Neural progenitor cell (in vitro differentiated cells): ENCODE data around the gene MYL3.

ENCODE experiments used
- EZH2 ChIP-seq: fragments of 200-600 bp; sonication (generic); IDR thresholded peaks from 2 replicates; pipeline ENCODE4 v1.6.1; 2017; ENCODE audit warnings: antibody characterized with exemption, mild to moderate bottlenecking, moderate library complexity
- TF ChIP-seq, protein P1 (sequence below): fragments of 200-600 bp; sonication (generic); IDR thresholded peaks from 2 replicates; pipeline ENCODE4 v1.5.1; 2017; ENCODE audit warnings: antibody characterized with exemption, mild to moderate bottlenecking

DNA sequence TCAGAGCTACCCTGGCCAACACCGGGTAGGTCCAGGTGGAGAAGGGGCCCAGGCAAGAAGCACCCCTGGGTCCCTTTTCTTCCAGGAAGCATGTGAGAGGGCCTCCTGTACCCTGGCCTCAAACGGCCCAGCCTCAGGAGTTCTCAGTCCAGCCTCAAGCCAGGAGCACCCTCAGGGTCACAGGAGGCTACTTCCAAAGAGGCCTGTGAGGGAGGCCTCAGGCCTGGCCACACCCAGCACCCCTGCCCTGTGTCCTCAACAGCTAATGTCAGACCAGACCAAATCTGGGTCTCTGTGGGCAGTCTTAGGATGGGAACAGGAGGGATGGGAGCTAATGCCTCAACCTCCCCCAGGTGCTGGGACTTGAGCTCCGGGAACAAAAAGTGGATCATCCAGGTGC, 37.8 kb upstream of the MYL3 start:
- TF ChIP-seq, protein P1, sequence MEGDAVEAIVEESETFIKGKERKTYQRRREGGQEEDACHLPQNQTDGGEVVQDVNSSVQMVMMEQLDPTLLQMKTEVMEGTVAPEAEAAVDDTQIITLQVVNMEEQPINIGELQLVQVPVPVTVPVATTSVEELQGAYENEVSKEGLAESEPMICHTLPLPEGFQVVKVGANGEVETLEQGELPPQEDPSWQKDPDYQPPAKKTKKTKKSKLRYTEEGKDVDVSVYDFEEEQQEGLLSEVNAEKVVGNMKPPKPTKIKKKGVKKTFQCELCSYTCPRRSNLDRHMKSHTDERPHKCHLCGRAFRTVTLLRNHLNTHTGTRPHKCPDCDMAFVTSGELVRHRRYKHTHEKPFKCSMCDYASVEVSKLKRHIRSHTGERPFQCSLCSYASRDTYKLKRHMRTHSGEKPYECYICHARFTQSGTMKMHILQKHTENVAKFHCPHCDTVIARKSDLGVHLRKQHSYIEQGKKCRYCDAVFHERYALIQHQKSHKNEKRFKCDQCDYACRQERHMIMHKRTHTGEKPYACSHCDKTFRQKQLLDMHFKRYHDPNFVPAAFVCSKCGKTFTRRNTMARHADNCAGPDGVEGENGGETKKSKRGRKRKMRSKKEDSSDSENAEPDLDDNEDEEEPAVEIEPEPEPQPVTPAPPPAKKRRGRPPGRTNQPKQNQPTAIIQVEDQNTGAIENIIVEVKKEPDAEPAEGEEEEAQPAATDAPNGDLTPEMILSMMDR: no peak
- TF ChIP-seq EZH2: no peak
